Hepatocyte (in vitro differentiated cells): ENCODE results near the gene TMEM255A.

Source experiments
- CTCF ChIP-seq: fragments of 200-600 bp; sonication (generic); IDR thresholded peaks from 2 replicates; pipeline ENCODE4 v1.5.1; 2016; ENCODE audit warnings: antibody characterized with exemption, mild to moderate bottlenecking; ENCODE audit not compliant: poor library complexity
- EZH2 ChIP-seq: fragments of 200-600 bp; sonication (generic); IDR thresholded peaks from 2 replicates; pipeline ENCODE4 v1.6.1; 2016; ENCODE audit warnings: antibody characterized with exemption, mild to moderate bottlenecking, borderline replicate concordance
- EZH2phosphoT487 ChIP-seq: fragments of 200-600 bp; sonication (generic); IDR thresholded peaks from one replicate; pipeline ENCODE4 v1.6.1; 2018; ENCODE audit warnings: antibody characterized with exemption, mild to moderate bottlenecking, low read depth, moderate library complexity; ENCODE audit not compliant: unreplicated experiment, severe bottlenecking

- TF ChIP-seq CTCF (no peak), EZH2 (no peak), EZH2phosphoT487 (no peak)
Observed at GRCh38 chrX:120236687-120237479, 74.4 kb downstream of the TMEM255A start.
